ENCODE results near the gene CDH3. TPM values are rescaled to one million over a fixed set of nuclear protein-coding genes. Genes with fewer than 3 reads are reported as not detected.

The CDH3 gene
- total RNA-seq, 4 donors from 2014 or later: 0.32 to 2.0 TPM; not detected in 2

DNA sequence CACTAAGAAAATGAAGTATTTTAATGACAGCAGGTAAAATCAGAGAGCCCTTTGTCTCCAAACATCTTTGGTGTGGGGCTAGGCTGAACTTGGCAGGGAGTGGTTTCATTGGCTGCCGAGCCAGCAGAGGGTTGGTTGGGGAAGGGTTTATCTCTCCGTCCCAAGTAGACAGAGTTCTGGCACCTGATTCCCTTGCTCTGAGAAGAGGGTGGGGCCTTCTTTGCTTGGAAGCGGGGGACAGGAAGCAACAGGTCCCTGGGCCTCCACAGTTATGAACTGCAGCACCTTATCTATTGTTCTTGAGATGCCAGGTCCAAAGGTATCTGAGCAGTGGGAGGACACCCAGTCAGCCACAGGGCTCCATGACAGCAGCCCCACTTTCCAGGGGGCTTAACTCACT lies 79.7 kb downstream of the CDH3 start:
- Histone ChIP-seq H3K4me1 (peaks cover 0 to 41% (median 22%) of the 10 kb centered on the region in 4 donors), H3K27ac (peak overlapping the region; percentile 67 to 78 (median 71))
- 55% methylated on average over 3 of the region's 3 CpGs; no CpG with 5 or more reads in 1 of the 2 donors for WGBS, 2 donors (ENCODE audit: low coverage in 1 of 2)

GRCh38 chr16:68728523-68728922 lies 83.4 kb downstream of the CDH3 start:
- no peak overlapping the region for H3K4me3 ChIP-seq
- in situ Hi-C loops (cut with MboI; ENCODE audit: low pct_ligation_motif_present in 1 of 4, low pct_unique_long_range_greater_than_20kb in 1 of 4, low sequenced_read_pairs in 3 of 4) (no loop called here), intact Hi-C loops (cut with DNase I; ENCODE audit: low total_unique reads) (no loop called here)
- no peak for DNase-seq
- peaks cover 0 to 33% (median 20%) of the 10 kb centered on the region in 4 donors for H3K4me1 ChIP-seq
- TF ChIP-seq EP300 (IDR thresholded peaks at IDR 0.05; ENCODE audit: low read depth): no peak
- TF ChIP-seq, protein P1, sequence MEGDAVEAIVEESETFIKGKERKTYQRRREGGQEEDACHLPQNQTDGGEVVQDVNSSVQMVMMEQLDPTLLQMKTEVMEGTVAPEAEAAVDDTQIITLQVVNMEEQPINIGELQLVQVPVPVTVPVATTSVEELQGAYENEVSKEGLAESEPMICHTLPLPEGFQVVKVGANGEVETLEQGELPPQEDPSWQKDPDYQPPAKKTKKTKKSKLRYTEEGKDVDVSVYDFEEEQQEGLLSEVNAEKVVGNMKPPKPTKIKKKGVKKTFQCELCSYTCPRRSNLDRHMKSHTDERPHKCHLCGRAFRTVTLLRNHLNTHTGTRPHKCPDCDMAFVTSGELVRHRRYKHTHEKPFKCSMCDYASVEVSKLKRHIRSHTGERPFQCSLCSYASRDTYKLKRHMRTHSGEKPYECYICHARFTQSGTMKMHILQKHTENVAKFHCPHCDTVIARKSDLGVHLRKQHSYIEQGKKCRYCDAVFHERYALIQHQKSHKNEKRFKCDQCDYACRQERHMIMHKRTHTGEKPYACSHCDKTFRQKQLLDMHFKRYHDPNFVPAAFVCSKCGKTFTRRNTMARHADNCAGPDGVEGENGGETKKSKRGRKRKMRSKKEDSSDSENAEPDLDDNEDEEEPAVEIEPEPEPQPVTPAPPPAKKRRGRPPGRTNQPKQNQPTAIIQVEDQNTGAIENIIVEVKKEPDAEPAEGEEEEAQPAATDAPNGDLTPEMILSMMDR (IDR thresholded peaks at IDR 0.05): no peak
- no peak for TF ChIP-seq POLR2A (IDR thresholded peaks at IDR 0.05)
- no peak for TF ChIP-seq POLR2AphosphoS5 (IDR thresholded peaks at IDR 0.05)
- no peak overlapping the region for H3K27ac ChIP-seq
- no peaks in the 10 kb centered on the region for H3K9me3 ChIP-seq
- 69 to 82% methylated on average over 4 of the region's 4 CpGs for WGBS, 2 donors (ENCODE audit: low coverage in 1 of 2)
- no peaks in the 10 kb centered on the region for H3K27me3 ChIP-seq
- H3K36me3 ChIP-seq: no peaks in the 10 kb centered on the region

More for the DNA sequence above, 79.7 kb downstream of the CDH3 start:
- in situ Hi-C loops (cut with MboI; ENCODE audit: low pct_ligation_motif_present in 1 of 4, low pct_unique_long_range_greater_than_20kb in 1 of 4, low sequenced_read_pairs in 3 of 4) (no loop called here), intact Hi-C loops (cut with DNase I; ENCODE audit: low total_unique reads) (no loop called here)
- DNase-seq: peak; percentile 74
- no peaks in the 10 kb centered on the region for H3K36me3 ChIP-seq
- no peak overlapping the region for H3K4me3 ChIP-seq
- TF ChIP-seq EP300 (IDR thresholded peaks at IDR 0.05; ENCODE audit: low read depth) (no peak), POLR2A (IDR thresholded peaks at IDR 0.05) (no peak), POLR2AphosphoS5 (IDR thresholded peaks at IDR 0.05) (no peak)
- TF ChIP-seq, protein P1 (IDR thresholded peaks at IDR 0.05): no peak
- H3K27me3 ChIP-seq: no peaks in the 10 kb centered on the region
- no peaks in the 10 kb centered on the region for H3K9me3 ChIP-seq

DNA sequence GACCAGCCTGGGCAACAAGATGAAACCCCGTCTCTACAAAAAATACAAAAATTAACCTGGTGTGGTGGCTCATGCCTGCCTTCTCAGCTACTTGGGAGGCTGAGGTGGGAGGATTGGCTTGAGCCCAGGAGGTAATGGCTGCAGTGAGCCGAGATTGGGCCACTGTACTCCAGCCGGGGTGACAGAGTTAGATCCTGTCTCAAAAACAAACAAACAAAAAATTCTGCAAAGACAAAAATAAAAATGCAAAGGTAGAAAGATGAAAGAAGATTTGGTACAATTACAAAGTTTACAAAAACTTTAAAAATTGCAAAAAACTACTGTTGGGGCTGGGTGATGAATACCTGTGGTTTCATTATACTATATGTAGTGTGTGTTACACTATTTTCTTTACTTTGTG lies 86.5 kb downstream of the CDH3 start:
- no peak for DNase-seq
- intact Hi-C loops (cut with DNase I; ENCODE audit: low total_unique reads) (no loop called here), in situ Hi-C loops (cut with MboI; ENCODE audit: low pct_ligation_motif_present in 1 of 4, low pct_unique_long_range_greater_than_20kb in 1 of 4, low sequenced_read_pairs in 3 of 4) (no loop called here)
- WGBS, 2 donors (ENCODE audit: low coverage in 1 of 2): 36 to 69% methylated on average over 2 to 3 of the region's 3 CpGs
- Histone ChIP-seq H3K4me1 (peaks cover 0 to 18% (median 11%) of the 10 kb centered on the region in 4 donors), H3K27ac (peak overlapping the region; percentile 71 to 86 (median 86)), H3K9me3 (no peaks in the 10 kb centered on the region), H3K27me3 (peaks cover 14% of the 10 kb centered on the region), H3K4me3 (no peak overlapping the region), H3K36me3 (no peaks in the 10 kb centered on the region)
- TF ChIP-seq EP300 (IDR thresholded peaks at IDR 0.05; ENCODE audit: low read depth) (no peak), POLR2AphosphoS5 (IDR thresholded peaks at IDR 0.05) (no peak), POLR2A (IDR thresholded peaks at IDR 0.05) (no peak)
- TF ChIP-seq, protein P1 (IDR thresholded peaks at IDR 0.05): no peak

GRCh38 chr16:68732042-68732680 lies 87.1 kb downstream of the CDH3 start:
- peaks cover 0 to 23% (median 14%) of the 10 kb centered on the region in 4 donors for H3K4me1 ChIP-seq
- TF ChIP-seq POLR2A (IDR thresholded peaks at IDR 0.05): peak; percentile 22
- peak in 2 of 3 donors; percentile 15 to 33 for TF ChIP-seq POLR2AphosphoS5 (IDR thresholded peaks at IDR 0.05)
- TF ChIP-seq, protein P1 (IDR thresholded peaks at IDR 0.05): no peak
- TF ChIP-seq EP300 (IDR thresholded peaks at IDR 0.05; ENCODE audit: low read depth): no peak
- intact Hi-C loops (cut with DNase I; ENCODE audit: low total_unique reads): no loop called here
- H3K27me3 ChIP-seq: peaks cover 19% of the 10 kb centered on the region
- peak; percentile 93 for DNase-seq
- WGBS, 2 donors (ENCODE audit: low coverage in 1 of 2): 14 to 36% methylated on average over 2 to 8 of the region's 8 CpGs
- H3K4me3 ChIP-seq: peak overlapping the region in 1 of 4 donors; percentile 19
- in situ Hi-C loops (cut with MboI; ENCODE audit: low pct_ligation_motif_present in 1 of 4, low pct_unique_long_range_greater_than_20kb in 1 of 4, low sequenced_read_pairs in 3 of 4): no loop called here
- H3K36me3 ChIP-seq: no peaks in the 10 kb centered on the region
- H3K9me3 ChIP-seq: no peaks in the 10 kb centered on the region
- H3K27ac ChIP-seq: peak overlapping the region; percentile 71 to 86 (median 86)

Data from transverse colon (tissue), 4 donors.